ENCODE measurements around the gene NOC2L.
"Not testable (repeated sequence)": the region's sequence is repeated elsewhere in the genome, so short reads cannot be mapped to it uniquely, and the experiment has no call there.

The NOC2L gene

GRCh38 chr1:978069-978834, 19.2 kb upstream of the NOC2L start:
- no peak for DNase-seq (ENCODE audit: low read depth)
- TF ChIP-seq, protein P1, sequence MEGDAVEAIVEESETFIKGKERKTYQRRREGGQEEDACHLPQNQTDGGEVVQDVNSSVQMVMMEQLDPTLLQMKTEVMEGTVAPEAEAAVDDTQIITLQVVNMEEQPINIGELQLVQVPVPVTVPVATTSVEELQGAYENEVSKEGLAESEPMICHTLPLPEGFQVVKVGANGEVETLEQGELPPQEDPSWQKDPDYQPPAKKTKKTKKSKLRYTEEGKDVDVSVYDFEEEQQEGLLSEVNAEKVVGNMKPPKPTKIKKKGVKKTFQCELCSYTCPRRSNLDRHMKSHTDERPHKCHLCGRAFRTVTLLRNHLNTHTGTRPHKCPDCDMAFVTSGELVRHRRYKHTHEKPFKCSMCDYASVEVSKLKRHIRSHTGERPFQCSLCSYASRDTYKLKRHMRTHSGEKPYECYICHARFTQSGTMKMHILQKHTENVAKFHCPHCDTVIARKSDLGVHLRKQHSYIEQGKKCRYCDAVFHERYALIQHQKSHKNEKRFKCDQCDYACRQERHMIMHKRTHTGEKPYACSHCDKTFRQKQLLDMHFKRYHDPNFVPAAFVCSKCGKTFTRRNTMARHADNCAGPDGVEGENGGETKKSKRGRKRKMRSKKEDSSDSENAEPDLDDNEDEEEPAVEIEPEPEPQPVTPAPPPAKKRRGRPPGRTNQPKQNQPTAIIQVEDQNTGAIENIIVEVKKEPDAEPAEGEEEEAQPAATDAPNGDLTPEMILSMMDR (conservative IDR thresholded peaks at IDR 0.05; ENCODE audit: low read depth, low read length): no peak
- H3K4me3 ChIP-seq (ENCODE audit: low read depth, low read length): no peak overlapping the region

- not testable (repeated sequence) for H3K4me3 ChIP-seq (ENCODE audit: low read depth, low read length); DNase-seq (ENCODE audit: low read depth)
These were observed 17.7 kb upstream of the NOC2L start for GRCh38 chr1:976791-977190.

DNA sequence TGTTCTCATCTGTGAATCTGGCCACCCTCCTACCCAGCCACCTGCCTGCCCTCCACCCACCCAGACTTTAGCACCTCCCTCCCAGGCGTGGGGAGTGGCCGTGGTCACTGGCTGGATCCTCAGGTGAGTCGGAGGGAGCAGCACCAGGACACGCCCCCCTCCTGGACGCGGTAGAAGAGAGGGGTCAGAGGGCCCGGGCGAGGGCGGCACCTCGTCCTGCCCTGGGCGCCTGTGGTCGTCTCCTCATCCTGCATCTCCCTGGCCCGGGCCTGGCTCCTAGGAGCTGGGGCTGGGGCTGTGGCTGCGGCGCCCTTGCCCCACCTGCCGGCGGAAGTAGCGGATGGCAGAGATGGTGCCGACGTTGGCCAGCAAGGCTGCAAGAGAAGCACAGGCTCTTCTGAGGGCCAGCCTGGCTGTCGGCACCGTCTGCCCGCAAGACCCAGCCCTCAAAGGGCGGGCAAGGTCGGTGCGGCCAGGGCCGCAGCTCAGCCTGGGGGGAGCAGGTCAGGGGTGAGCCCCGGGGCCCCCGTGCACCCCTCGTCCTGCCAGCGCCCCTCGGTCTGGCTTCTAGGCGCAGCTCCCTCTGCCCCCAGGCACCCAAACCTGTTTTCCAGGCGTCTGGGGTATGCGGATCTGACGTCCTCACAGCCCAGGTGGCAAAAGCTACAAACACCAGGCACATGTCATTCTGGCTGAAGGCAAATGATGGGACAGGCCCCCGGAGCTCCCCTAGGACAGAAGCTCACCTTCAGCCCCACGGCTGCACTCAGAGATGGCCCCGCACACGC, 17.0 kb upstream of the NOC2L start:
- TF ChIP-seq, protein P1 (conservative IDR thresholded peaks at IDR 0.05; ENCODE audit: low read depth, low read length): peak; percentile 62
- H3K4me3 ChIP-seq (ENCODE audit: low read depth, low read length): no peak overlapping the region
- peak; percentile 42 for DNase-seq (ENCODE audit: low read depth)

- TF ChIP-seq, protein P1 (conservative IDR thresholded peaks at IDR 0.05; ENCODE audit: low read depth, low read length): no peak
- DNase-seq (ENCODE audit: low read depth): no peak
- H3K4me3 ChIP-seq (ENCODE audit: low read depth, low read length): no peak overlapping the region
These were observed 16.3 kb upstream of the NOC2L start for GRCh38 chr1:975365-975764.

DNA sequence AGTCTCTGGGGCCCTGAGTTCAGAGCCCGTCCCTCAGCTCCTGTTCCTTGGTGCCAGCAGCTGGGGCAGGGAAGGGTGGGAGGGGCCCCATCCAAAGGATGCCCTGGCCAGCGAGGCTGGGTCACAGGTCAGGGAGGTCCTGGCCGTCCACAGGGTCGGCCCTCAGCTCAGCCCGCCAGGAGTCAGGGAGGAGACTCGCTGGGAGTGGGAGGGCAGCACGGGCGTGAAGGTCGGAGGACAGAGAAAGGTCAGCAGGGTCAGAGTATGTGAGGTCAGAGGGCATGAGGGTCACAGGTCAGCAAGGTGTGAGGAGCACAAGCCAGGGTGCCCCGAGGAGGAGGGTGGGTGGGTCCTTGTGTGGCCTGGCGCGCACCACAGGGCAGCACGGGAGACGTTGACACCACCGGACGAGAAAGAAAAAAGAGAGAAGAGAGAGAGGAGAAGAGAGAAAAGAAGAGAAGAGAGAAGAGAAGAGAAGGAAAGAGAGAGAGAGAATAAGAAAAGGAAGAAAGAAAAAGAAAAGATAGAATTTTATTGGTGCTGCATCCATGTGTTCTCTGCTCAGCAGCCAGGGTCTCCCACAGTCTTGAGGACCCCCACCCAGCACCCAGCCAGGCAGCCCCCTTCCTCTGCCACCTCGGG, 15.8 kb upstream of the NOC2L start:
- no peak for DNase-seq (ENCODE audit: low read depth)
- TF ChIP-seq, protein P1 (conservative IDR thresholded peaks at IDR 0.05; ENCODE audit: low read depth, low read length): no peak
- H3K4me3 ChIP-seq (ENCODE audit: low read depth, low read length): no peak overlapping the region

- H3K4me3 ChIP-seq (ENCODE audit: low read depth, low read length): no peak overlapping the region
- DNase-seq (ENCODE audit: low read depth): no peak
- TF ChIP-seq, protein P1 (conservative IDR thresholded peaks at IDR 0.05; ENCODE audit: low read depth, low read length): no peak
These were observed 15.2 kb upstream of the NOC2L start for GRCh38 chr1:974293-974640.

All from choroid plexus epithelial cell (primary cell).